Adrenal gland (tissue), 5 donors: ENCODE measurements around the gene YAP1.
"Not testable (repeated sequence)": the region's sequence is repeated elsewhere in the genome, so short reads cannot be mapped to it uniquely, and the experiment has no call there.

ENCODE experiments used
- CTCF ChIP-seq, 6 experiments: fragments of 450-650 bp in 4 of 6; fragments of 200-600 bp in 2 of 6; sonication (generic) in 1 of 6; IDR thresholded peaks; 1 replicate in 5 of 6; 2 replicates in 1 of 6; pipeline versions ENCODE4 v1.5.1 to v1.8.0; 2016 to 2021; ENCODE audit warnings: antibody characterized with exemption in 6 of 6, mild to moderate bottlenecking in 2 of 6, moderate library complexity in 1 of 6
- POLR2A ChIP-seq, 2 donors: fragments of 450-650 bp; IDR thresholded peaks; one replicate each; pipeline ENCODE4 v1.6.1; 2017; ENCODE audit warnings: antibody characterized with exemption in 2 of 2, mild to moderate bottlenecking in 2 of 2, moderate library complexity in 1 of 2
- donor health status: DM: no; HTN: no; CAD: no.

GRCh38 chr11:102264704-102265103 lies 154.5 kb downstream of the YAP1 start:
- TF ChIP-seq CTCF, POLR2A (IDR thresholded peaks at IDR 0.05): not testable (repeated sequence)
